ENCODE data around the gene SPATA16.
A peak's percentile ranks its signal among the peaks of the same experiment; 100 is the strongest.

SPATA16 gene

GRCh38 chr3:173098959-173099358, 42.1 kb downstream of the SPATA16 start:
- no peak overlapping the region for H3K4me3 ChIP-seq (ENCODE audit: low read depth, low read length)
- no peaks in the 10 kb centered on the region for H3K27me3 ChIP-seq (replicated peaks)
- DNase-seq, result no peak
- TF ChIP-seq CTCF (IDR thresholded peaks at IDR 0.05; ENCODE audit: low read depth, low read length, missing control alignments), result no peak
- in situ Hi-C loops (cut with HindIII; ENCODE audit: low pct_ligation_motif_present, low sequenced_read_pairs), result no loop called here
- H3K27ac ChIP-seq, result no peak overlapping the region
- no peaks in the 10 kb centered on the region for H3K36me3 ChIP-seq (replicated peaks)

- no peak overlapping the region for H3K27ac ChIP-seq
- in situ Hi-C loops (cut with HindIII; ENCODE audit: low pct_ligation_motif_present, low sequenced_read_pairs), result no loop called here
- no peaks in the 10 kb centered on the region for H3K27me3 ChIP-seq (replicated peaks)
- TF ChIP-seq CTCF (IDR thresholded peaks at IDR 0.05; ENCODE audit: low read depth, low read length, missing control alignments), result no peak
- no peaks in the 10 kb centered on the region for H3K36me3 ChIP-seq (replicated peaks)
- DNase-seq, result peak; percentile 6
- H3K4me3 ChIP-seq (ENCODE audit: low read depth, low read length), result no peak overlapping the region
Measured at GRCh38 chr3:173096994-173097785, 43.8 kb downstream of the SPATA16 start.

- Histone ChIP-seq H3K27me3 (replicated peaks) (no peaks in the 10 kb centered on the region), H3K27ac (no peak overlapping the region), H3K36me3 (replicated peaks) (no peaks in the 10 kb centered on the region), H3K4me3 (ENCODE audit: low read depth, low read length) (no peak overlapping the region)
- TF ChIP-seq CTCF (IDR thresholded peaks at IDR 0.05; ENCODE audit: low read depth, low read length, missing control alignments), result no peak
- in situ Hi-C loops (cut with HindIII; ENCODE audit: low pct_ligation_motif_present, low sequenced_read_pairs), result no loop called here
- DNase-seq, result no peak
Measured at GRCh38 chr3:173096140-173096539, 44.9 kb downstream of the SPATA16 start.

- in situ Hi-C loops (cut with HindIII; ENCODE audit: low pct_ligation_motif_present, low sequenced_read_pairs), result no loop called here
- no peak for TF ChIP-seq CTCF (IDR thresholded peaks at IDR 0.05; ENCODE audit: low read depth, low read length, missing control alignments)
- Histone ChIP-seq H3K27me3 (replicated peaks) (no peaks in the 10 kb centered on the region), H3K27ac (no peak overlapping the region), H3K4me3 (ENCODE audit: low read depth, low read length) (no peak overlapping the region), H3K36me3 (replicated peaks) (no peaks in the 10 kb centered on the region)
- DNase-seq, result no peak
Measured at GRCh38 chr3:173092038-173092437, 49.0 kb downstream of the SPATA16 start.

- Histone ChIP-seq H3K36me3 (replicated peaks) (no peaks in the 10 kb centered on the region), H3K27me3 (replicated peaks) (no peaks in the 10 kb centered on the region), H3K4me3 (ENCODE audit: low read depth, low read length) (no peak overlapping the region), H3K27ac (no peak overlapping the region)
- TF ChIP-seq CTCF (IDR thresholded peaks at IDR 0.05; ENCODE audit: low read depth, low read length, missing control alignments), result no peak
- DNase-seq, result no peak
- in situ Hi-C loops (cut with HindIII; ENCODE audit: low pct_ligation_motif_present, low sequenced_read_pairs), result no loop called here
Measured at GRCh38 chr3:173090492-173090891, 50.5 kb downstream of the SPATA16 start.

- DNase-seq, result no peak
- Histone ChIP-seq H3K27ac (no peak overlapping the region), H3K4me3 (ENCODE audit: low read depth, low read length) (no peak overlapping the region), H3K27me3 (replicated peaks) (no peaks in the 10 kb centered on the region), H3K36me3 (replicated peaks) (no peaks in the 10 kb centered on the region)
- no peak for TF ChIP-seq CTCF (IDR thresholded peaks at IDR 0.05; ENCODE audit: low read depth, low read length, missing control alignments)
- in situ Hi-C loops (cut with HindIII; ENCODE audit: low pct_ligation_motif_present, low sequenced_read_pairs), result no loop called here
Measured at GRCh38 chr3:173089283-173089682, 51.8 kb downstream of the SPATA16 start.

All from brain microvascular endothelial cell (primary cell).